Glutamatergic neuron (in vitro differentiated cells): ENCODE measurements around the gene RAPGEF5. TPM values are rescaled to one million over a fixed set of nuclear protein-coding genes. Genes with fewer than 3 reads are reported as not detected.
A peak's percentile ranks its signal among the peaks of the same experiment; 100 is the strongest.
"Not testable (repeated sequence)": the region's sequence is repeated elsewhere in the genome, so short reads cannot be mapped to it uniquely, and the experiment has no call there.

ENCODE experiments used
- DNase-seq: peaks from one replicate; pipeline ENCODE4 v3.0.0; 2022
- H3K27ac Mint-ChIP-seq: one replicate; pipeline ENCODE4 v1.8.0; 2020; ENCODE audit warnings: mild to moderate bottlenecking, mixed read lengths, inconsistent platforms; ENCODE audit not compliant: unreplicated experiment
- H3K27me3 Mint-ChIP-seq: one replicate; pipeline ENCODE4 v1.8.0; 2020; ENCODE audit warnings: mild to moderate bottlenecking, moderate library complexity, mixed read lengths, inconsistent platforms; ENCODE audit not compliant: unreplicated experiment
- H3K36me3 Mint-ChIP-seq: one replicate; pipeline ENCODE4 v1.8.0; 2020; ENCODE audit warnings: mild to moderate bottlenecking, mixed read lengths, inconsistent platforms; ENCODE audit not compliant: unreplicated experiment
- H3K4me1 Mint-ChIP-seq: one replicate; pipeline ENCODE4 v1.8.0; 2020; ENCODE audit warnings: mild to moderate bottlenecking, low read depth, mixed read lengths, inconsistent platforms; ENCODE audit not compliant: unreplicated experiment
- H3K4me3 Mint-ChIP-seq: one replicate; pipeline ENCODE4 v1.8.0; 2020; ENCODE audit warnings: mild to moderate bottlenecking, mixed read lengths, inconsistent platforms; ENCODE audit not compliant: unreplicated experiment
- H3K9me3 Mint-ChIP-seq: one replicate; pipeline ENCODE4 v1.8.0; 2020; ENCODE audit warnings: mild to moderate bottlenecking, moderate library complexity, mixed read lengths, inconsistent platforms; ENCODE audit not compliant: unreplicated experiment
- CTCF ChIP-seq: fragments of 200-600 bp; sonication (generic); IDR thresholded peaks from one replicate; pipeline ENCODE4 v1.5.0; 2021; ENCODE audit not compliant: partially characterized antibody, unreplicated experiment
- total RNA-seq: library from RNA; stranded (reverse); fragmentation: NEBNext Ultra II Directional; extraction: Animal tissue kit (Norgen Biotek cat#: 25700); gene quantifications from one replicate; pipeline ENCODE4 v1.2.1, GENCODE V29; 2021; ENCODE audit not compliant: unreplicated experiment

The RAPGEF5 gene
- total RNA-seq, 1 donor from 2014 or later, result 169 TPM

- Mint-ChIP-seq H3K9me3 (peaks cover 8% of the 10 kb centered on the region), H3K27ac (peak overlapping the region; percentile 76), H3K36me3 (peaks cover 5% of the 10 kb centered on the region), H3K4me1 (peaks cover 3% of the 10 kb centered on the region), H3K27me3 (peaks cover 2% of the 10 kb centered on the region), H3K4me3 (peak overlapping the region; percentile 89)
- peak; percentile 97 for DNase-seq
- peak; percentile 96 for TF ChIP-seq CTCF
Observed at GRCh38 chr7:22082886-22083703, 273.9 kb downstream of the RAPGEF5 start.

GRCh38 chr7:22082553-22082885, 274.4 kb downstream of the RAPGEF5 start:
- peak overlapping the region; percentile 76 for H3K27ac Mint-ChIP-seq
- peaks cover 8% of the 10 kb centered on the region for H3K9me3 Mint-ChIP-seq

GRCh38 chr7:22080219-22080618, 276.7 kb downstream of the RAPGEF5 start:
- not testable (repeated sequence) for DNase-seq, H3K36me3 Mint-ChIP-seq, H3K4me3 Mint-ChIP-seq, H3K4me1 Mint-ChIP-seq, H3K27me3 Mint-ChIP-seq, H3K9me3 Mint-ChIP-seq, H3K27ac Mint-ChIP-seq

More at GRCh38 chr7:22082553-22082885, 274.4 kb downstream of the RAPGEF5 start:
- Mint-ChIP-seq H3K27me3 (peaks cover 2% of the 10 kb centered on the region), H3K36me3 (peaks cover 5% of the 10 kb centered on the region), H3K4me1 (peaks cover 2% of the 10 kb centered on the region), H3K4me3 (peak overlapping the region; percentile 89)
- DNase-seq, result no peak
- no peak for TF ChIP-seq CTCF

- not testable (repeated sequence) for H3K27me3 Mint-ChIP-seq, H3K36me3 Mint-ChIP-seq, H3K9me3 Mint-ChIP-seq, H3K27ac Mint-ChIP-seq, DNase-seq, H3K4me1 Mint-ChIP-seq, H3K4me3 Mint-ChIP-seq
Observed at GRCh38 chr7:22078872-22079271, 278.1 kb downstream of the RAPGEF5 start.

GRCh38 chr7:22075561-22075960, 281.4 kb downstream of the RAPGEF5 start:
- Mint-ChIP-seq H3K27ac (no peak overlapping the region), H3K36me3 (no peaks in the 10 kb centered on the region), H3K9me3 (peaks cover 3% of the 10 kb centered on the region), H3K4me1 (peaks cover 2% of the 10 kb centered on the region), H3K27me3 (peaks cover 1% of the 10 kb centered on the region), H3K4me3 (no peak overlapping the region)
- no peak for DNase-seq
- no peak for TF ChIP-seq CTCF

GRCh38 chr7:22074897-22075296, 282.1 kb downstream of the RAPGEF5 start:
- H3K27me3 Mint-ChIP-seq, result peaks cover 1% of the 10 kb centered on the region
- TF ChIP-seq CTCF, result no peak
- H3K4me1 Mint-ChIP-seq, result peaks cover 2% of the 10 kb centered on the region
- no peaks in the 10 kb centered on the region for H3K36me3 Mint-ChIP-seq
- no peak overlapping the region for H3K4me3 Mint-ChIP-seq
- no peaks in the 10 kb centered on the region for H3K9me3 Mint-ChIP-seq
- H3K27ac Mint-ChIP-seq, result no peak overlapping the region
- DNase-seq, result no peak
